Endothelial cell of umbilical vein (primary cell): Measurements from ENCODE around the gene ENPEP.

Experiments used
- CTCF ChIP-seq, 2 donors: IDR thresholded peaks; 1 replicate in 1 of 2; 2 replicates in 1 of 2; pipeline ENCODE4 v1.5.1; 2011; ENCODE audit warnings: low read length in 2 of 2, mild to moderate bottlenecking in 2 of 2, moderate library complexity in 2 of 2, control low read depth in 1 of 2, inconsistent platforms in 1 of 2, low read depth in 1 of 2; ENCODE audit not compliant: insufficient read depth in 1 of 2; ENCODE audit errors: extremely low read depth in 1 of 2
- EZH2 ChIP-seq: IDR thresholded peaks from 2 replicates; pipeline ENCODE4 v1.6.1; 2012; ENCODE audit warnings: borderline replicate concordance, low read depth, mild to moderate bottlenecking, moderate library complexity, low read length, inconsistent platforms; ENCODE audit not compliant: severe bottlenecking
- JUN ChIP-seq: IDR thresholded peaks from 2 replicates; pipeline ENCODE4 v1.6.1; 2011; ENCODE audit warnings: borderline replicate concordance, low read depth; ENCODE audit not compliant: insufficient read length, insufficient read depth
- POLR2A ChIP-seq: IDR thresholded peaks from 2 replicates; pipeline ENCODE4 v1.6.1; 2012; ENCODE audit warnings: low read depth, mild to moderate bottlenecking, control low read depth, low read length
- POLR2AphosphoS5 ChIP-seq: IDR thresholded peaks from 2 replicates; pipeline ENCODE4 v1.6.1; 2012; ENCODE audit warnings: low read depth, mild to moderate bottlenecking, control low read depth, low read length, moderate library complexity; ENCODE audit not compliant: insufficient read depth

GRCh38 chr4:110504084-110504435, 28.1 kb downstream of the ENPEP start:
- no peak for TF ChIP-seq POLR2A
- TF ChIP-seq EZH2: no peak
- no peak for TF ChIP-seq CTCF (IDR thresholded peaks at IDR 0.05; ENCODE audit: extremely low read depth in 1 of 2, insufficient read depth in 1 of 2, low read depth in 1 of 2, low read length in 2 of 2)
- TF ChIP-seq JUN: no peak
- no peak for TF ChIP-seq POLR2AphosphoS5
